Measurements from ENCODE around the gene PDE11A. TPM values are rescaled to one million over a fixed set of nuclear protein-coding genes. Genes with fewer than 3 reads are reported as not detected.

The PDE11A gene
- total and polyA plus RNA-seq, 2 of the 8 experiments (the other 6 are each of a cell fraction or from before 2014, with no cell fraction given), result 0.19 to 0.23 TPM

DNA sequence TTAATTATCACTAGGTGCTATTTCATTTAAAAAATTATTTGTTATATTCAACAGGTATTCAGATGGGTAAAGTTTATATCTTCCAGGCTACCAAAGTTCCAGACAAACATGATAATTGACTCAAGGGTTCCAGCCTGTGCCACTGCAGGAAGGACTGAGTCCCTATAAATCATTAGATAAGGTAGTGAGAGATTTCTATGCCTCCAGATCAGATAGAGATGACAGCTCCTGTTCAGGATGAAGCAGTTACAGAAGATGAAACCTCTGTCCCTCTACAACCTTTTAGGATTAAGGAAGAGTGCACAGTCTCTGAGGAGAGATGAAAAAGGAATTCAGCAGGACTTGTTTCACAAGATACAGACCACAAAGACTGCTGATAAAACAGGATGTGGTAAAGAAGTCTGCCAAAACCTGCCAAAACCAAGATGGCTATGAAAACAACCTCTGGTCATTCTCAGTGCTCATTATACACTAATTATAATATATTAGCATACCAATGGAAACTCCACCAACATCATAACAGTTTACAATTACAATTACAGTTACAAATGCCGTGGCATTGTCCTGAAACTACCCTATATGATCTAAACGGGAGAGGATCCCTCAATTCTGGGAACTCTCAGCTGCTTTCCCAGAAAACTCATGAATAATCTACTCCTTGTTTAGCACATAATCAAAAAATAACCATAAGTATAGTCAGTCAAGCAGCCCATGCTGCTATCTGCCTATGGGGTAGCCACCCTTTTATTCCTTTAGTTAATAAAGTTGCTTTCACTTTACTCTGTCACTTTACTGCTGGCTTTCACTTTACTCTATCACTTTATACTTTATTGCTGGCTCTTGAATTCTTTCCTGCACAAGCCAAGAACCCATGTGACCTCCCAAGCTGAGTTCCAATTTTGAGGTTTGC, 288.5 kb downstream of the PDE11A start (continued):
- TF ChIP-seq, protein P1, sequence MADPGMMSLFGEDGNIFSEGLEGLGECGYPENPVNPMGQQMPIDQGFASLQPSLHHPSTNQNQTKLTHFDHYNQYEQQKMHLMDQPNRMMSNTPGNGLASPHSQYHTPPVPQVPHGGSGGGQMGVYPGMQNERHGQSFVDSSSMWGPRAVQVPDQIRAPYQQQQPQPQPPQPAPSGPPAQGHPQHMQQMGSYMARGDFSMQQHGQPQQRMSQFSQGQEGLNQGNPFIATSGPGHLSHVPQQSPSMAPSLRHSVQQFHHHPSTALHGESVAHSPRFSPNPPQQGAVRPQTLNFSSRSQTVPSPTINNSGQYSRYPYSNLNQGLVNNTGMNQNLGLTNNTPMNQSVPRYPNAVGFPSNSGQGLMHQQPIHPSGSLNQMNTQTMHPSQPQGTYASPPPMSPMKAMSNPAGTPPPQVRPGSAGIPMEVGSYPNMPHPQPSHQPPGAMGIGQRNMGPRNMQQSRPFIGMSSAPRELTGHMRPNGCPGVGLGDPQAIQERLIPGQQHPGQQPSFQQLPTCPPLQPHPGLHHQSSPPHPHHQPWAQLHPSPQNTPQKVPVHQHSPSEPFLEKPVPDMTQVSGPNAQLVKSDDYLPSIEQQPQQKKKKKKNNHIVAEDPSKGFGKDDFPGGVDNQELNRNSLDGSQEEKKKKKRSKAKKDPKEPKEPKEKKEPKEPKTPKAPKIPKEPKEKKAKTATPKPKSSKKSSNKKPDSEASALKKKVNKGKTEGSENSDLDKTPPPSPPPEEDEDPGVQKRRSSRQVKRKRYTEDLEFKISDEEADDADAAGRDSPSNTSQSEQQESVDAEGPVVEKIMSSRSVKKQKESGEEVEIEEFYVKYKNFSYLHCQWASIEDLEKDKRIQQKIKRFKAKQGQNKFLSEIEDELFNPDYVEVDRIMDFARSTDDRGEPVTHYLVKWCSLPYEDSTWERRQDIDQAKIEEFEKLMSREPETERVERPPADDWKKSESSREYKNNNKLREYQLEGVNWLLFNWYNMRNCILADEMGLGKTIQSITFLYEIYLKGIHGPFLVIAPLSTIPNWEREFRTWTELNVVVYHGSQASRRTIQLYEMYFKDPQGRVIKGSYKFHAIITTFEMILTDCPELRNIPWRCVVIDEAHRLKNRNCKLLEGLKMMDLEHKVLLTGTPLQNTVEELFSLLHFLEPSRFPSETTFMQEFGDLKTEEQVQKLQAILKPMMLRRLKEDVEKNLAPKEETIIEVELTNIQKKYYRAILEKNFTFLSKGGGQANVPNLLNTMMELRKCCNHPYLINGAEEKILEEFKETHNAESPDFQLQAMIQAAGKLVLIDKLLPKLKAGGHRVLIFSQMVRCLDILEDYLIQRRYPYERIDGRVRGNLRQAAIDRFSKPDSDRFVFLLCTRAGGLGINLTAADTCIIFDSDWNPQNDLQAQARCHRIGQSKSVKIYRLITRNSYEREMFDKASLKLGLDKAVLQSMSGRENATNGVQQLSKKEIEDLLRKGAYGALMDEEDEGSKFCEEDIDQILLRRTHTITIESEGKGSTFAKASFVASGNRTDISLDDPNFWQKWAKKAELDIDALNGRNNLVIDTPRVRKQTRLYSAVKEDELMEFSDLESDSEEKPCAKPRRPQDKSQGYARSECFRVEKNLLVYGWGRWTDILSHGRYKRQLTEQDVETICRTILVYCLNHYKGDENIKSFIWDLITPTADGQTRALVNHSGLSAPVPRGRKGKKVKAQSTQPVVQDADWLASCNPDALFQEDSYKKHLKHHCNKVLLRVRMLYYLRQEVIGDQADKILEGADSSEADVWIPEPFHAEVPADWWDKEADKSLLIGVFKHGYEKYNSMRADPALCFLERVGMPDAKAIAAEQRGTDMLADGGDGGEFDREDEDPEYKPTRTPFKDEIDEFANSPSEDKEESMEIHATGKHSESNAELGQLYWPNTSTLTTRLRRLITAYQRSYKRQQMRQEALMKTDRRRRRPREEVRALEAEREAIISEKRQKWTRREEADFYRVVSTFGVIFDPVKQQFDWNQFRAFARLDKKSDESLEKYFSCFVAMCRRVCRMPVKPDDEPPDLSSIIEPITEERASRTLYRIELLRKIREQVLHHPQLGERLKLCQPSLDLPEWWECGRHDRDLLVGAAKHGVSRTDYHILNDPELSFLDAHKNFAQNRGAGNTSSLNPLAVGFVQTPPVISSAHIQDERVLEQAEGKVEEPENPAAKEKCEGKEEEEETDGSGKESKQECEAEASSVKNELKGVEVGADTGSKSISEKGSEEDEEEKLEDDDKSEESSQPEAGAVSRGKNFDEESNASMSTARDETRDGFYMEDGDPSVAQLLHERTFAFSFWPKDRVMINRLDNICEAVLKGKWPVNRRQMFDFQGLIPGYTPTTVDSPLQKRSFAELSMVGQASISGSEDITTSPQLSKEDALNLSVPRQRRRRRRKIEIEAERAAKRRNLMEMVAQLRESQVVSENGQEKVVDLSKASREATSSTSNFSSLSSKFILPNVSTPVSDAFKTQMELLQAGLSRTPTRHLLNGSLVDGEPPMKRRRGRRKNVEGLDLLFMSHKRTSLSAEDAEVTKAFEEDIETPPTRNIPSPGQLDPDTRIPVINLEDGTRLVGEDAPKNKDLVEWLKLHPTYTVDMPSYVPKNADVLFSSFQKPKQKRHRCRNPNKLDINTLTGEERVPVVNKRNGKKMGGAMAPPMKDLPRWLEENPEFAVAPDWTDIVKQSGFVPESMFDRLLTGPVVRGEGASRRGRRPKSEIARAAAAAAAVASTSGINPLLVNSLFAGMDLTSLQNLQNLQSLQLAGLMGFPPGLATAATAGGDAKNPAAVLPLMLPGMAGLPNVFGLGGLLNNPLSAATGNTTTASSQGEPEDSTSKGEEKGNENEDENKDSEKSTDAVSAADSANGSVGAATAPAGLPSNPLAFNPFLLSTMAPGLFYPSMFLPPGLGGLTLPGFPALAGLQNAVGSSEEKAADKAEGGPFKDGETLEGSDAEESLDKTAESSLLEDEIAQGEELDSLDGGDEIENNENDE (IDR thresholded peaks at IDR 0.05; ENCODE audit: insufficient replicate concordance, low read length), result no peak
- TF ChIP-seq BACH1 (IDR thresholded peaks at IDR 0.05; ENCODE audit: low read length) (no peak), RNF2 (IDR thresholded peaks at IDR 0.05; ENCODE audit: borderline replicate concordance, low read depth, low read length, missing control alignments, poor library complexity, severe bottlenecking) (no peak), SIRT6 (IDR thresholded peaks at IDR 0.05; ENCODE audit: low read length) (no peak), CBX5 (IDR thresholded peaks at IDR 0.05; ENCODE audit: low read depth, low read length) (no peak), TEAD4 (IDR thresholded peaks at IDR 0.05; ENCODE audit: low read depth, low read length) (no peak)

Measured in H1 (cell line).